ENCODE results near the gene WNT5B.

The WNT5B gene

GRCh38 chr12:1656902-1657301 is 27.9 kb downstream of the WNT5B start:
- no peak for DNase-seq

- no peak for DNase-seq
Observed at GRCh38 chr12:1657688-1658087, 28.7 kb downstream of the WNT5B start.

- peak; percentile 10 to 18 for DNase-seq
Observed at GRCh38 chr12:1660304-1661187, 31.5 kb downstream of the WNT5B start.

- DNase-seq = peak; percentile 73 to 83
Observed at GRCh38 chr12:1661553-1662335, 32.7 kb downstream of the WNT5B start.

- DNase-seq = no peak
Observed at GRCh38 chr12:1662761-1663439, 33.9 kb downstream of the WNT5B start.

GRCh38 chr12:1663440-1664132 is 34.6 kb downstream of the WNT5B start:
- no peak for DNase-seq

GRCh38 chr12:1665366-1665765 is 36.3 kb downstream of the WNT5B start:
- no peak for DNase-seq

GRCh38 chr12:1666215-1666614 is 37.2 kb downstream of the WNT5B start:
- DNase-seq = no peak

GRCh38 chr12:1666685-1667162 is 37.7 kb downstream of the WNT5B start:
- no peak for DNase-seq

- peak; percentile 84 for DNase-seq
Observed at GRCh38 chr12:1668833-1669543, 40.0 kb downstream of the WNT5B start.

- no peak for DNase-seq
Observed at GRCh38 chr12:1670358-1671268, 41.6 kb downstream of the WNT5B start.

GRCh38 chr12:1676043-1676442 is 47.0 kb downstream of the WNT5B start:
- no peak for DNase-seq

GRCh38 chr12:1680804-1681492 is 51.9 kb downstream of the WNT5B start:
- DNase-seq = no peak

- no peak for DNase-seq
Observed at GRCh38 chr12:1681493-1681807, 52.4 kb downstream of the WNT5B start.

GRCh38 chr12:1688086-1688710 is 59.2 kb downstream of the WNT5B start:
- DNase-seq = no peak

- DNase-seq = peak; percentile 97 to 98
Observed at GRCh38 chr12:1690578-1691122, 61.6 kb downstream of the WNT5B start, which contains the start of gene ADIPOR2. Gene ADIPOR2, plus strand, starts transcription at chr12:1691070. Its CDS starts 63,274 bp downstream, at chr12:1754344.

- no peak for DNase-seq
Observed at GRCh38 chr12:1691123-1692007, 62.3 kb downstream of the WNT5B start.

- DNase-seq = peak; percentile 68 to 70
Observed at GRCh38 chr12:1692226-1692625, 63.2 kb downstream of the WNT5B start.
